Large intestine (tissue), 3 donors: ENCODE measurements around the gene TRIM66. TPM values are rescaled to one million over a fixed set of nuclear protein-coding genes. Genes with fewer than 3 reads are reported as not detected.

ENCODE experiments used
- DNase-seq, 2 donors: peaks; one replicate each; pipeline versions ENCODE4 v3.0.0 to v3.0.0-alpha.2; 2013
- H3K27ac ChIP-seq: one replicate; pipeline ENCODE4 v1.5.1; 2013; ENCODE audit warnings: low read length
- H3K27me3 ChIP-seq: 2 replicates; pipeline ENCODE4 v1.6.1; 2013; ENCODE audit warnings: low read length; ENCODE audit not compliant: control insufficient read depth, insufficient read depth
- H3K36me3 ChIP-seq: 2 replicates; pipeline ENCODE4 v1.6.1; 2013; ENCODE audit warnings: low read length; ENCODE audit not compliant: control insufficient read depth, insufficient read depth
- H3K4me1 ChIP-seq: one replicate; pipeline ENCODE4 v1.6.1; 2013; ENCODE audit warnings: low read length; ENCODE audit not compliant: control insufficient read depth, insufficient read depth
- H3K4me3 ChIP-seq: one replicate; pipeline ENCODE4 v1.5.1; 2013; ENCODE audit warnings: low read length
- H3K9me3 ChIP-seq: one replicate; pipeline ENCODE4 v1.6.1; 2013; ENCODE audit warnings: mild to moderate bottlenecking, low read depth, low read length, moderate library complexity; ENCODE audit not compliant: control insufficient read depth
- WGBS: methylation state at CpG from one replicate; pipeline ENCODE4 v1.1.5; 2013; ENCODE audit warnings: low lambda C conversion rate; ENCODE audit not compliant: insufficient coverage; 5-methylcytosine and 5-hydroxymethylcytosine counted together
- polyA plus RNA-seq: library from polyadenylated mRNA; unstranded; fragments of 120-200 nt; gene quantifications from one replicate; pipeline ENCODE4 v1.2.1, GENCODE V29; 2013

Gene TRIM66
- polyA plus RNA-seq, 1 donor, result 7.2 TPM

GRCh38 chr11:8714622-8715225, 32.3 kb upstream of the TRIM66 start:
- no peak for DNase-seq
- Histone ChIP-seq H3K27ac (no peak overlapping the region), H3K4me3 (no peak overlapping the region), H3K36me3 (peaks cover 56% of the 10 kb centered on the region), H3K27me3 (no peaks in the 10 kb centered on the region), H3K9me3 (no peaks in the 10 kb centered on the region), H3K4me1 (peaks cover 46% of the 10 kb centered on the region)
- no CpG with 5 or more reads among the region's 4 CpGs for WGBS

GRCh38 chr11:8713760-8714454, 31.4 kb upstream of the TRIM66 start:
- Histone ChIP-seq H3K36me3 (peaks cover 60% of the 10 kb centered on the region), H3K9me3 (no peaks in the 10 kb centered on the region), H3K4me3 (no peak overlapping the region), H3K27ac (peak overlapping the region; percentile 4), H3K27me3 (no peaks in the 10 kb centered on the region), H3K4me1 (peaks cover 39% of the 10 kb centered on the region)
- DNase-seq, result peak in 1 of 2 donors; percentile 66
- no CpG with 5 or more reads among the region's 8 CpGs for WGBS

- H3K9me3 ChIP-seq, result no peaks in the 10 kb centered on the region
- no peaks in the 10 kb centered on the region for H3K27me3 ChIP-seq
- H3K27ac ChIP-seq, result no peak overlapping the region
- no CpG with 5 or more reads among the region's 12 CpGs for WGBS
- H3K4me1 ChIP-seq, result peaks cover 26% of the 10 kb centered on the region
- DNase-seq, result no peak
- no peak overlapping the region for H3K4me3 ChIP-seq
- H3K36me3 ChIP-seq, result peaks cover 64% of the 10 kb centered on the region
Observed at GRCh38 chr11:8712506-8712905, 30.0 kb upstream of the TRIM66 start.

- DNase-seq, result no peak
Observed at GRCh38 chr11:8711895-8712442, 29.5 kb upstream of the TRIM66 start.

GRCh38 chr11:8709777-8710176, 27.3 kb upstream of the TRIM66 start:
- Histone ChIP-seq H3K27ac (peak overlapping the region; percentile 68), H3K4me1 (peaks cover 13% of the 10 kb centered on the region), H3K36me3 (peaks cover 68% of the 10 kb centered on the region), H3K27me3 (no peaks in the 10 kb centered on the region), H3K4me3 (no peak overlapping the region), H3K9me3 (no peaks in the 10 kb centered on the region)
- no peak for DNase-seq
- no CpG with 5 or more reads among the region's 4 CpGs for WGBS

More at GRCh38 chr11:8711895-8712442, 29.5 kb upstream of the TRIM66 start:
- H3K27me3 ChIP-seq, result no peaks in the 10 kb centered on the region
- no peak overlapping the region for H3K27ac ChIP-seq
- H3K36me3 ChIP-seq, result peaks cover 64% of the 10 kb centered on the region
- 100% methylated on average over 1 of the region's 5 CpGs for WGBS
- H3K9me3 ChIP-seq, result no peaks in the 10 kb centered on the region
- peaks cover 20% of the 10 kb centered on the region for H3K4me1 ChIP-seq
- H3K4me3 ChIP-seq, result no peak overlapping the region

GRCh38 chr11:8709002-8709672, 26.7 kb upstream of the TRIM66 start:
- Histone ChIP-seq H3K4me1 (peaks cover 7% of the 10 kb centered on the region), H3K4me3 (no peak overlapping the region), H3K27ac (peak overlapping the region; percentile 74), H3K27me3 (no peaks in the 10 kb centered on the region), H3K36me3 (peaks cover 63% of the 10 kb centered on the region), H3K9me3 (no peaks in the 10 kb centered on the region)
- peak; percentile 56 to 65 for DNase-seq
- WGBS, result no CpG with 5 or more reads among the region's 12 CpGs

GRCh38 chr11:8707541-8708191, 25.2 kb upstream of the TRIM66 start:
- no peaks in the 10 kb centered on the region for H3K27me3 ChIP-seq
- peaks cover 72% of the 10 kb centered on the region for H3K36me3 ChIP-seq
- no peak for DNase-seq
- H3K4me1 ChIP-seq, result no peaks in the 10 kb centered on the region
- WGBS, result no CpG with 5 or more reads among the region's 10 CpGs
- H3K4me3 ChIP-seq, result no peak overlapping the region
- H3K27ac ChIP-seq, result peak overlapping the region; percentile 74
- no peaks in the 10 kb centered on the region for H3K9me3 ChIP-seq

GRCh38 chr11:8706673-8707432, 24.4 kb upstream of the TRIM66 start:
- Histone ChIP-seq H3K4me1 (no peaks in the 10 kb centered on the region), H3K27me3 (no peaks in the 10 kb centered on the region), H3K9me3 (no peaks in the 10 kb centered on the region), H3K27ac (peak overlapping the region; percentile 74), H3K4me3 (no peak overlapping the region), H3K36me3 (peaks cover 74% of the 10 kb centered on the region)
- no CpG with 5 or more reads among the region's 14 CpGs for WGBS
- no peak for DNase-seq

GRCh38 chr11:8705146-8705545, 22.7 kb upstream of the TRIM66 start:
- H3K9me3 ChIP-seq, result no peaks in the 10 kb centered on the region
- no peak overlapping the region for H3K27ac ChIP-seq
- no peaks in the 10 kb centered on the region for H3K27me3 ChIP-seq
- no peaks in the 10 kb centered on the region for H3K4me1 ChIP-seq
- H3K4me3 ChIP-seq, result no peak overlapping the region
- no CpG with 5 or more reads among the region's 5 CpGs for WGBS
- DNase-seq, result no peak
- H3K36me3 ChIP-seq, result peaks cover 70% of the 10 kb centered on the region
